Measurements from ENCODE around the gene SCAPER.

DNA sequence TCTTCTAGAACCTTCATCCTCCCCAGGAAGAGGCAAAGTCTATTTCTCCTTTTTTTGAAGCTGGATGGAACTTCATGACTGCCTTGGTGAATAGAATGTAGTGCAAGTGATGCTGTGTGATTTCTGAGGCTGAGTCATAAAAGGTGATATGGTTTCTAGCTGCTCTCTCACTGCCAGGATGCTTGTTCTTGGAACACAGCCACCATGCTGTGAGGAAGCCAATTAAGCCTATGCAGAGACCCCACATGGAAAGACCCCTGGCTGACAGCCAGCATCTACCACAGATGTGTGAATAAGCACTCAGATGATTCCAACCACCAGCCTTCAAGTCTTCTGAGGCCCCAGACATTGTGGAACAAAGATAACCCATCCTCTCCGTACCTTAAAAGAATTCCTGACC, 511.5 kb downstream of the SCAPER start:
- TF ChIP-seq CTCF (conservative IDR thresholded peaks at IDR 0.05; ENCODE audit: low read length) = no peak
- TF ChIP-seq EZH2phosphoT487 (IDR thresholded peaks at IDR 0.05; ENCODE audit: borderline replicate concordance, low read depth, low read length) = no peak

Data from OCI-LY7 (cell line).